Activated T-cell treated with anti-CD3 and anti-CD28 coated beads, Interleukin-2, amount 50 U/mL, for 72 hours (primary cell): ENCODE measurements around the gene C1QTNF12. TPM values are rescaled to one million over a fixed set of nuclear protein-coding genes. Genes with fewer than 3 reads are reported as not detected.

Source experiments
- ATAC-seq, 2 donors: fragments of 150-1000 bp; cut with Tn5 transposase; replicated peaks in 1 of 2; 2 replicates each; pipeline ENCODE4 v1.10.0; 2021; ENCODE audit warnings: moderate library complexity in 2 of 2, mild to moderate bottlenecking in 1 of 2
- DNase-seq, 2 donors: peaks; one replicate each; pipeline ENCODE4 v3.0.0; 2021 to 2022; ENCODE audit warnings: mixed read lengths in 1 of 2
- H3K27ac Mint-ChIP-seq: one replicate; pipeline ENCODE4 v1.8.0; 2022; ENCODE audit warnings: mild to moderate bottlenecking, moderate library complexity, mixed read lengths
- H3K27me3 Mint-ChIP-seq: one replicate; pipeline ENCODE4 v1.8.0; 2022; ENCODE audit warnings: low read depth, mixed read lengths
- H3K36me3 Mint-ChIP-seq, 2 donors: one replicate each; pipeline ENCODE4 v1.8.0; 2022; ENCODE audit warnings: mixed read lengths in 2 of 2, mild to moderate bottlenecking in 1 of 2; ENCODE audit not compliant: insufficient read depth in 2 of 2
- H3K4me1 Mint-ChIP-seq: one replicate; pipeline ENCODE4 v1.8.0; 2022; ENCODE audit warnings: low read depth, mixed read lengths
- H3K4me3 Mint-ChIP-seq, 2 donors: one replicate each; pipeline ENCODE4 v1.8.0; 2022; ENCODE audit warnings: mild to moderate bottlenecking in 2 of 2, mixed read lengths in 2 of 2, moderate library complexity in 2 of 2
- H3K9me3 Mint-ChIP-seq, 2 donors: one replicate each; pipeline ENCODE4 v1.8.0; 2022; ENCODE audit warnings: mixed read lengths in 2 of 2
- total RNA-seq, 2 donors: library from RNA; stranded (reverse); gene quantifications; one replicate each; pipeline ENCODE4 v1.2.3, GENCODE V29; 2022

Gene C1QTNF12
- total RNA-seq, 2 donors from 2014 or later = 8.1 to 14.2 TPM

GRCh38 chr1:1230656-1231399 is 15.7 kb downstream of the C1QTNF12 start:
- DNase-seq (no peak), ATAC-seq (no peak)
- H3K27me3 Mint-ChIP-seq = no peaks in the 10 kb centered on the region
- H3K4me3 Mint-ChIP-seq = peak overlapping the region; percentile 93 to 100
- H3K36me3 Mint-ChIP-seq = peaks cover 9 to 18% of the 10 kb centered on the region in 2 donors
- peak overlapping the region; percentile 99 for H3K27ac Mint-ChIP-seq
- peaks cover 39% of the 10 kb centered on the region for H3K4me1 Mint-ChIP-seq
- peaks cover 0 to 1% of the 10 kb centered on the region in 2 donors for H3K9me3 Mint-ChIP-seq

- H3K27ac Mint-ChIP-seq = peak overlapping the region; percentile 77
- ATAC-seq = no peak
- H3K4me3 Mint-ChIP-seq = peak overlapping the region; percentile 93 to 100
Observed at GRCh38 chr1:1229770-1230169, 16.8 kb downstream of the C1QTNF12 start.

GRCh38 chr1:1228596-1229321 is 17.8 kb downstream of the C1QTNF12 start:
- DNase-seq (no peak), ATAC-seq (no peak)
- Mint-ChIP-seq H3K4me1 (peaks cover 32% of the 10 kb centered on the region), H3K9me3 (peaks cover 0 to 1% of the 10 kb centered on the region in 2 donors), H3K4me3 (no peak overlapping the region), H3K27ac (no peak overlapping the region), H3K27me3 (no peaks in the 10 kb centered on the region), H3K36me3 (peaks cover 12 to 26% of the 10 kb centered on the region in 2 donors)

More at GRCh38 chr1:1229770-1230169, 16.8 kb downstream of the C1QTNF12 start:
- no peaks in the 10 kb centered on the region for H3K27me3 Mint-ChIP-seq
- peaks cover 12 to 21% of the 10 kb centered on the region in 2 donors for H3K36me3 Mint-ChIP-seq
- peaks cover 0 to 1% of the 10 kb centered on the region in 2 donors for H3K9me3 Mint-ChIP-seq
- peaks cover 42% of the 10 kb centered on the region for H3K4me1 Mint-ChIP-seq
- DNase-seq = no peak

- no peak overlapping the region for H3K4me3 Mint-ChIP-seq
- H3K27ac Mint-ChIP-seq = no peak overlapping the region
- no peak for ATAC-seq
- H3K4me1 Mint-ChIP-seq = peaks cover 26% of the 10 kb centered on the region
- no peak for DNase-seq
- H3K9me3 Mint-ChIP-seq = no peaks in the 10 kb centered on the region
- no peaks in the 10 kb centered on the region for H3K27me3 Mint-ChIP-seq
- H3K36me3 Mint-ChIP-seq = peaks cover 11 to 26% of the 10 kb centered on the region in 2 donors
Observed at GRCh38 chr1:1228187-1228586, 18.3 kb downstream of the C1QTNF12 start.

GRCh38 chr1:1227386-1227785 is 19.1 kb downstream of the C1QTNF12 start:
- Mint-ChIP-seq H3K36me3 (peaks cover 17 to 33% of the 10 kb centered on the region in 2 donors), H3K27me3 (no peaks in the 10 kb centered on the region), H3K27ac (no peak overlapping the region), H3K4me1 (peaks cover 26% of the 10 kb centered on the region), H3K4me3 (no peak overlapping the region), H3K9me3 (no peaks in the 10 kb centered on the region)
- DNase-seq (no peak), ATAC-seq (no peak)

- ATAC-seq (no peak), DNase-seq (no peak)
- Mint-ChIP-seq H3K36me3 (peaks cover 17 to 33% of the 10 kb centered on the region in 2 donors), H3K9me3 (no peaks in the 10 kb centered on the region), H3K27ac (no peak overlapping the region), H3K27me3 (no peaks in the 10 kb centered on the region), H3K4me1 (peaks cover 26% of the 10 kb centered on the region), H3K4me3 (no peak overlapping the region)
Observed at GRCh38 chr1:1226566-1227362, 19.8 kb downstream of the C1QTNF12 start.

- Mint-ChIP-seq H3K9me3 (no peaks in the 10 kb centered on the region), H3K27ac (no peak overlapping the region), H3K4me1 (peaks cover 23% of the 10 kb centered on the region), H3K36me3 (peaks cover 18 to 32% of the 10 kb centered on the region in 2 donors), H3K27me3 (no peaks in the 10 kb centered on the region), H3K4me3 (no peak overlapping the region)
- DNase-seq (no peak), ATAC-seq (no peak)
Observed at GRCh38 chr1:1225913-1226312, 20.6 kb downstream of the C1QTNF12 start.

GRCh38 chr1:1225238-1225845 is 21.2 kb downstream of the C1QTNF12 start:
- H3K27me3 Mint-ChIP-seq = no peaks in the 10 kb centered on the region
- H3K36me3 Mint-ChIP-seq = peaks cover 18 to 28% of the 10 kb centered on the region in 2 donors
- H3K4me3 Mint-ChIP-seq = no peak overlapping the region
- ATAC-seq (no peak), DNase-seq (no peak)
- H3K27ac Mint-ChIP-seq = no peak overlapping the region
- H3K4me1 Mint-ChIP-seq = peaks cover 18% of the 10 kb centered on the region
- H3K9me3 Mint-ChIP-seq = no peaks in the 10 kb centered on the region

- H3K27ac Mint-ChIP-seq = no peak overlapping the region
- H3K4me1 Mint-ChIP-seq = peaks cover 13% of the 10 kb centered on the region
- DNase-seq (no peak), ATAC-seq (no peak)
- no peaks in the 10 kb centered on the region for H3K9me3 Mint-ChIP-seq
- H3K36me3 Mint-ChIP-seq = peaks cover 18 to 22% of the 10 kb centered on the region in 2 donors
- H3K27me3 Mint-ChIP-seq = no peaks in the 10 kb centered on the region
- no peak overlapping the region for H3K4me3 Mint-ChIP-seq
Observed at GRCh38 chr1:1223891-1224290, 22.6 kb downstream of the C1QTNF12 start.

GRCh38 chr1:1223321-1223720 is 23.2 kb downstream of the C1QTNF12 start:
- no peak for ATAC-seq
- Mint-ChIP-seq H3K27ac (no peak overlapping the region), H3K36me3 (peaks cover 18 to 25% of the 10 kb centered on the region in 2 donors)

GRCh38 chr1:1222575-1223225 is 23.8 kb downstream of the C1QTNF12 start:
- Mint-ChIP-seq H3K27ac (peak overlapping the region; percentile 79), H3K36me3 (peaks cover 18 to 27% of the 10 kb centered on the region in 2 donors), H3K4me1 (peaks cover 21% of the 10 kb centered on the region), H3K27me3 (no peaks in the 10 kb centered on the region), H3K4me3 (no peak overlapping the region), H3K9me3 (no peaks in the 10 kb centered on the region)
- ATAC-seq = no peak
- no peak for DNase-seq

More at GRCh38 chr1:1223321-1223720, 23.2 kb downstream of the C1QTNF12 start:
- Mint-ChIP-seq H3K4me3 (no peak overlapping the region), H3K27me3 (no peaks in the 10 kb centered on the region), H3K9me3 (no peaks in the 10 kb centered on the region), H3K4me1 (peaks cover 15% of the 10 kb centered on the region)
- DNase-seq = no peak

GRCh38 chr1:1221887-1222574 is 24.5 kb downstream of the C1QTNF12 start:
- DNase-seq (no peak), ATAC-seq (no peak)
- H3K4me1 Mint-ChIP-seq = peaks cover 25% of the 10 kb centered on the region
- H3K36me3 Mint-ChIP-seq = peaks cover 18 to 29% of the 10 kb centered on the region in 2 donors
- no peaks in the 10 kb centered on the region for H3K9me3 Mint-ChIP-seq
- no peaks in the 10 kb centered on the region for H3K27me3 Mint-ChIP-seq
- no peak overlapping the region for H3K4me3 Mint-ChIP-seq
- H3K27ac Mint-ChIP-seq = peak overlapping the region; percentile 6
